ENCODE results near the gene IMMT. TPM values are rescaled to one million over a fixed set of nuclear protein-coding genes. Genes with fewer than 3 reads are reported as not detected.
"Not testable (repeated sequence)": the region's sequence is repeated elsewhere in the genome, so short reads cannot be mapped to it uniquely, and the experiment has no call there.

Gene IMMT
- total RNA-seq, 1 experiment from 2014 or later = 112 TPM

DNA sequence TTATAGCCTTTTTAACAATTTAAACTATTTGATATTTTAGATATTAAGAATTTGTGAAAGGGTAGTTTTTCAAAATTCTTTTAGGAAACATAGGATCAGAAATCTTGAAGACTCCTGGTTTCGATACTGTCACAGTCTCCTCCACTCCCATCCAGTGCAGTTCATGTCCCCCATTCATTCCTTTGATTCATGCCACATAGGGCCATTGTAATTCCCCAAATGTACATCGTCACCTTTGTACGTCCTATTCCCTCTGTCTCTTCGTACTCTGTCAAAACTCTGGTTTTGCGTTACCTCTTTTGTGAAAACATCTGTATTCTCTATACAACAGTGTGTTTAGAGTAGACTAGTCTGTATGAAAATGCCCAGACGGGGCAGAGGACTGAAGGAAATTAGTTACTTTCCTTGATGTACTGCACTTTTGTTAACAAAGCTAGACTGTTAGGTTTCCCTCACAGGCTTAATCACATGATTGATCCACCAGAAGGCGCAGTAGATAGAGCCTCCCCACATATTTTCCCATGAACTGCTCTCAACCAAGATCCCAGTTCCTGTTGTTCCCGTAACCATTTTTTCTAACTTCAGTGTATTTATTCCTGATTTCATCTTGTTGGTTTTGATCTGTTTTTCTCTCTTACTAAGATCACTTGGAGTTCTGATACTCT, 6.5 kb upstream of the IMMT start:
- Histone ChIP-seq H3K4ac (ENCODE audit: low read depth, low read length) (no peak overlapping the region), H3K18ac (ENCODE audit: insufficient read length, low read depth, low read length) (no peak overlapping the region), H3K23ac (ENCODE audit: insufficient read length, low read depth, low read length) (no peak overlapping the region), H2BK15ac (ENCODE audit: low read depth, low read length) (no peak overlapping the region), H4K8ac (replicated peaks; ENCODE audit: insufficient read length, low read depth, low read length) (no peak overlapping the region), H3K27ac (ENCODE audit: insufficient read length, low read depth, low read length) (no peak overlapping the region), H3K4me1 (ENCODE audit: insufficient read depth, low read length) (peaks cover 2% of the 10 kb centered on the region; the same call in 1 of the 2 replicates), H3T11ph (ENCODE audit: low read length) (no peak overlapping the region), H2AFZ (ENCODE audit: low read length) (no peak overlapping the region), H4K5ac (ENCODE audit: insufficient read length, low read depth, low read length) (no peak overlapping the region), H2BK5ac (ENCODE audit: insufficient read length, low read length) (no peak overlapping the region), H3K14ac (ENCODE audit: insufficient read depth, low read length) (no peak overlapping the region), H3K9ac (ENCODE audit: extremely low read depth, insufficient read length, low read length) (no peak overlapping the region), H3K79me1 (ENCODE audit: insufficient read depth, low read depth, low read length, poor library complexity, severe bottlenecking) (no peaks in the 10 kb centered on the region), H3K23me2 (ENCODE audit: insufficient read length, low read depth, low read length, poor library complexity, severe bottlenecking) (no peaks in the 10 kb centered on the region), H3K4me2 (ENCODE audit: insufficient read depth, insufficient read length, low read length) (no peak overlapping the region), H3K27me3 (ENCODE audit: insufficient read depth, low read length) (no peaks in the 10 kb centered on the region), H2BK12ac (ENCODE audit: insufficient read length, low read depth, low read length) (no peak overlapping the region), H2BK20ac (ENCODE audit: low read depth, low read length, poor library complexity, severe bottlenecking) (no peak overlapping the region), H4K20me1 (ENCODE audit: control insufficient read depth, insufficient read depth, insufficient read length) (no peaks in the 10 kb centered on the region), H3K79me2 (ENCODE audit: insufficient read depth, low read length) (peaks cover 3% of the 10 kb centered on the region; the same call in 1 of the 2 replicates), H3K9me3 (ENCODE audit: control insufficient read depth, low read depth, low read length) (no peaks in the 10 kb centered on the region), H2BK120ac (ENCODE audit: low read depth, low read length, poor library complexity, severe bottlenecking) (no peak overlapping the region), H4K91ac (ENCODE audit: insufficient read length, low read depth, low read length) (no peak overlapping the region), H3K56ac (ENCODE audit: insufficient read length, low read depth, low read length) (no peak overlapping the region), H2AK5ac (ENCODE audit: insufficient read length, low read length) (no peak overlapping the region)
- Mint-ChIP-seq H3K4me3 (peak overlapping the region in 1 of 2 experiments; percentile 44; a peak in 2 of 5 replicates), H3K36me3 (ENCODE audit: insufficient read depth in 1 of 3, low read depth in 3 of 3) (peaks cover 3 to 11% (median 10%) of the 10 kb centered on the region in 3 experiments; a peak in 5 of 7 replicates), H3K27ac (peak overlapping the region in 1 of 3 experiments; percentile 42; a peak in 3 of 7 replicates), H3K9me3 (no peaks in the 10 kb centered on the region), H3K27me3 (ENCODE audit: low read depth) (no peaks in the 10 kb centered on the region), H3K4me1 (peaks cover 23 to 30% of the 10 kb centered on the region in 2 experiments)
- TF ChIP-seq, protein P1, sequence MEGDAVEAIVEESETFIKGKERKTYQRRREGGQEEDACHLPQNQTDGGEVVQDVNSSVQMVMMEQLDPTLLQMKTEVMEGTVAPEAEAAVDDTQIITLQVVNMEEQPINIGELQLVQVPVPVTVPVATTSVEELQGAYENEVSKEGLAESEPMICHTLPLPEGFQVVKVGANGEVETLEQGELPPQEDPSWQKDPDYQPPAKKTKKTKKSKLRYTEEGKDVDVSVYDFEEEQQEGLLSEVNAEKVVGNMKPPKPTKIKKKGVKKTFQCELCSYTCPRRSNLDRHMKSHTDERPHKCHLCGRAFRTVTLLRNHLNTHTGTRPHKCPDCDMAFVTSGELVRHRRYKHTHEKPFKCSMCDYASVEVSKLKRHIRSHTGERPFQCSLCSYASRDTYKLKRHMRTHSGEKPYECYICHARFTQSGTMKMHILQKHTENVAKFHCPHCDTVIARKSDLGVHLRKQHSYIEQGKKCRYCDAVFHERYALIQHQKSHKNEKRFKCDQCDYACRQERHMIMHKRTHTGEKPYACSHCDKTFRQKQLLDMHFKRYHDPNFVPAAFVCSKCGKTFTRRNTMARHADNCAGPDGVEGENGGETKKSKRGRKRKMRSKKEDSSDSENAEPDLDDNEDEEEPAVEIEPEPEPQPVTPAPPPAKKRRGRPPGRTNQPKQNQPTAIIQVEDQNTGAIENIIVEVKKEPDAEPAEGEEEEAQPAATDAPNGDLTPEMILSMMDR (conservative IDR thresholded peaks at IDR 0.05) = peak; percentile 15; the same call in 1 of the 3 replicates
- WGBS (ENCODE audit: extremely low coverage, insufficient read length, low lambda C conversion rate) = no CpG with 5 or more reads among the region's 8 CpGs
- DNase-seq = no peak

DNA sequence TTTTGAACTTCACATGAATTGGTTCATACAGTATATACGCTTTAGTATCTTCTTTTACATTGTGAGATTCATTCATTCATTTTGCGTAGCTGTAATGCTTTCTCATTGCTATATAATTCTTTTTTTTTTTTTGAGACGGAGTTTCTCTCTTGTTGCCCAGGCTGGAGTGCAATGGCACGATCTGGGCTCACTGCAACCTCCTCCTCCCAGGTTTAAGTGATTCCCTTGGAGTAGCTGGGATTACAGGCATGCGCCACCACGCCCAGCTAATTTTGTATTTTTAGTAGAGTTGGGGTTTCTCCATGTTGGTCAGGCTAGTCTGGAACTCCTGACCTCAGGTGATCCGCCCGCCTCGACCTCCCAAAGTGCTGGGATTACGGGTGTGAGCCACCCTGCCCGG, 5.3 kb upstream of the IMMT start:
- H3K27me3 ChIP-seq (ENCODE audit: insufficient read depth, low read length); H2BK15ac ChIP-seq (ENCODE audit: low read depth, low read length); H2AK5ac ChIP-seq (ENCODE audit: insufficient read length, low read length); H3K4me1 ChIP-seq (ENCODE audit: insufficient read depth, low read length); H3K9me3 ChIP-seq (ENCODE audit: control insufficient read depth, low read depth, low read length); H4K8ac ChIP-seq (replicated peaks; ENCODE audit: insufficient read length, low read depth, low read length); H3K23ac ChIP-seq (ENCODE audit: insufficient read length, low read depth, low read length); H4K91ac ChIP-seq (ENCODE audit: insufficient read length, low read depth, low read length); H2AFZ ChIP-seq (ENCODE audit: low read length); H2BK20ac ChIP-seq (ENCODE audit: low read depth, low read length, poor library complexity, severe bottlenecking); DNase-seq; H3K79me1 ChIP-seq (ENCODE audit: insufficient read depth, low read depth, low read length, poor library complexity, severe bottlenecking); H3K36me3 Mint-ChIP-seq (ENCODE audit: insufficient read depth in 1 of 3, low read depth in 3 of 3); H2BK12ac ChIP-seq (ENCODE audit: insufficient read length, low read depth, low read length); H3K27ac Mint-ChIP-seq; H3T11ph ChIP-seq (ENCODE audit: low read length); H3K4ac ChIP-seq (ENCODE audit: low read depth, low read length); H3K27me3 Mint-ChIP-seq (ENCODE audit: low read depth); H3K27ac ChIP-seq (ENCODE audit: insufficient read length, low read depth, low read length); H2BK120ac ChIP-seq (ENCODE audit: low read depth, low read length, poor library complexity, severe bottlenecking); H3K79me2 ChIP-seq (ENCODE audit: insufficient read depth, low read length); H3K23me2 ChIP-seq (ENCODE audit: insufficient read length, low read depth, low read length, poor library complexity, severe bottlenecking); H4K5ac ChIP-seq (ENCODE audit: insufficient read length, low read depth, low read length); H3K9ac ChIP-seq (ENCODE audit: extremely low read depth, insufficient read length, low read length); H4K20me1 ChIP-seq (ENCODE audit: control insufficient read depth, insufficient read depth, insufficient read length); H3K14ac ChIP-seq (ENCODE audit: insufficient read depth, low read length); H3K56ac ChIP-seq (ENCODE audit: insufficient read length, low read depth, low read length); H3K9me3 Mint-ChIP-seq; H3K18ac ChIP-seq (ENCODE audit: insufficient read length, low read depth, low read length); H2BK5ac ChIP-seq (ENCODE audit: insufficient read length, low read length): not testable (repeated sequence)
- no CpG with 5 or more reads among the region's 11 CpGs for WGBS (ENCODE audit: extremely low coverage, insufficient read length, low lambda C conversion rate)
- Mint-ChIP-seq H3K4me3 (peak overlapping the region; percentile 99 to 100), H3K4me1 (peaks cover 25 to 36% of the 10 kb centered on the region in 2 experiments)
- H3K4me2 ChIP-seq (ENCODE audit: insufficient read depth, insufficient read length, low read length) = peak overlapping the region; percentile 72

Data from H9 (cell line).